Measurements from ENCODE around the gene SPDL1.

DNA sequence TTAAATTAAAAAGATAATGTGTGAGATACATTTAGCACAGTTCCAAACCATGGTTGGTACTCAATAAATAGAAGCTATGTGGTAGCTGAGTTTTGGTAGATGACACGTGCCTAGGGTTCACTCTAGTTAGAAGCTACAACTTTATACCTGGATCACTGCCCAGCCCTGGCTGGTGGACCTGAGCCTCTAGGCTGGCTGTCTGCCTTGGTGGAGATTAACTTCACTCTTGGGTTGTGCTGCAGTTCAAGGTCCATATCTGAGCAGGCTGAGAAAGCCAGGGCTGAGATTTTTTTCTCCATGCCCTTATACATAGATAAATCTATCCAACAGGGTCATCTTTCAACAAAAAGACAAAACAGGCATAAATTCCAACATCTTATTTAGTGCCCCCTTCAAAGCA, 44.6 kb upstream of the SPDL1 start:
- no peak for TF ChIP-seq JUN (IDR thresholded peaks at IDR 0.05; ENCODE audit: low read depth, low read length)
- no peak for TF ChIP-seq HDAC2 (IDR thresholded peaks at IDR 0.05; ENCODE audit: borderline replicate concordance in 1 of 2, low read depth in 2 of 2, low read length in 2 of 2)
- no peak for TF ChIP-seq TBP (IDR thresholded peaks at IDR 0.05; ENCODE audit: low read depth, low read length)
- TF ChIP-seq, protein P1, sequence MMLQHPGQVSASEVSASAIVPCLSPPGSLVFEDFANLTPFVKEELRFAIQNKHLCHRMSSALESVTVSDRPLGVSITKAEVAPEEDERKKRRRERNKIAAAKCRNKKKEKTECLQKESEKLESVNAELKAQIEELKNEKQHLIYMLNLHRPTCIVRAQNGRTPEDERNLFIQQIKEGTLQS (IDR thresholded peaks at IDR 0.05; ENCODE audit: insufficient read depth, low read depth, low read length) = no peak
- no peak for TF ChIP-seq SIRT6 (IDR thresholded peaks at IDR 0.05; ENCODE audit: low read length)
- TF ChIP-seq, protein P2, sequence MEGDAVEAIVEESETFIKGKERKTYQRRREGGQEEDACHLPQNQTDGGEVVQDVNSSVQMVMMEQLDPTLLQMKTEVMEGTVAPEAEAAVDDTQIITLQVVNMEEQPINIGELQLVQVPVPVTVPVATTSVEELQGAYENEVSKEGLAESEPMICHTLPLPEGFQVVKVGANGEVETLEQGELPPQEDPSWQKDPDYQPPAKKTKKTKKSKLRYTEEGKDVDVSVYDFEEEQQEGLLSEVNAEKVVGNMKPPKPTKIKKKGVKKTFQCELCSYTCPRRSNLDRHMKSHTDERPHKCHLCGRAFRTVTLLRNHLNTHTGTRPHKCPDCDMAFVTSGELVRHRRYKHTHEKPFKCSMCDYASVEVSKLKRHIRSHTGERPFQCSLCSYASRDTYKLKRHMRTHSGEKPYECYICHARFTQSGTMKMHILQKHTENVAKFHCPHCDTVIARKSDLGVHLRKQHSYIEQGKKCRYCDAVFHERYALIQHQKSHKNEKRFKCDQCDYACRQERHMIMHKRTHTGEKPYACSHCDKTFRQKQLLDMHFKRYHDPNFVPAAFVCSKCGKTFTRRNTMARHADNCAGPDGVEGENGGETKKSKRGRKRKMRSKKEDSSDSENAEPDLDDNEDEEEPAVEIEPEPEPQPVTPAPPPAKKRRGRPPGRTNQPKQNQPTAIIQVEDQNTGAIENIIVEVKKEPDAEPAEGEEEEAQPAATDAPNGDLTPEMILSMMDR (IDR thresholded peaks at IDR 0.05; ENCODE audit: control extremely low read depth in 1 of 3, insufficient read depth in 1 of 3, low read depth in 1 of 3, low read length in 3 of 3) = no peak
- TF ChIP-seq EZH2 (IDR thresholded peaks at IDR 0.05; ENCODE audit: low read depth, low read length, severe bottlenecking) = no peak
- no peak for TF ChIP-seq POLR2AphosphoS5 (IDR thresholded peaks at IDR 0.05; ENCODE audit: low read depth, low read length)
- TF ChIP-seq, protein P3, sequence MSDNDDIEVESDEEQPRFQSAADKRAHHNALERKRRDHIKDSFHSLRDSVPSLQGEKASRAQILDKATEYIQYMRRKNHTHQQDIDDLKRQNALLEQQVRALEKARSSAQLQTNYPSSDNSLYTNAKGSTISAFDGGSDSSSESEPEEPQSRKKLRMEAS (IDR thresholded peaks at IDR 0.05) = no peak
- TF ChIP-seq POU5F1 (IDR thresholded peaks at IDR 0.05; ENCODE audit: low read depth, low read length) = no peak
- no peak for TF ChIP-seq SUZ12 (IDR thresholded peaks at IDR 0.05; ENCODE audit: low read length)
